HUES64 (cell line): ENCODE measurements around the gene CNPY3.

Experiments used
- H3K27ac ChIP-seq: 2 replicates; pipeline ENCODE4 v1.7.0; 2013; ENCODE audit warnings: low read depth, low read length, inconsistent platforms
- H3K27me3 ChIP-seq: 2 replicates; pipeline ENCODE4 v1.6.1; 2013; ENCODE audit warnings: mild to moderate bottlenecking, low read length; ENCODE audit not compliant: insufficient read depth
- H3K36me3 ChIP-seq: 2 replicates; pipeline ENCODE4 v1.6.1; 2013; ENCODE audit warnings: mild to moderate bottlenecking, low read length; ENCODE audit not compliant: insufficient read depth
- H3K4me1 ChIP-seq: 2 replicates; pipeline ENCODE4 v1.6.1; 2013; ENCODE audit warnings: mild to moderate bottlenecking, low read length, moderate library complexity; ENCODE audit not compliant: insufficient read depth
- H3K4me3 ChIP-seq: 2 replicates; pipeline ENCODE4 v1.5.1; 2013; ENCODE audit warnings: mild to moderate bottlenecking, low read length, moderate library complexity
- H3K9ac ChIP-seq: 2 replicates; pipeline ENCODE4 v1.6.1; 2013; ENCODE audit warnings: mild to moderate bottlenecking, low read depth, low read length
- H3K9me3 ChIP-seq: 2 replicates; pipeline ENCODE4 v1.6.1; 2013; ENCODE audit warnings: low read depth, low read length; ENCODE audit not compliant: insufficient read depth
- WGBS: fragments of 150-250, 120-280 bp; methylation state at CpG from one replicate; pipeline ENCODE4 v1.1.7; 2013; ENCODE audit warnings: missing lambda C conversion rate; 5-methylcytosine and 5-hydroxymethylcytosine counted together

Gene CNPY3

GRCh38 chr6:42962096-42962495 lies 32.8 kb downstream of the CNPY3 start:
- Histone ChIP-seq H3K9me3 (no peaks in the 10 kb centered on the region), H3K4me3 (no peak overlapping the region), H3K9ac (no peak overlapping the region), H3K4me1 (no peaks in the 10 kb centered on the region; the same call in 1 of the 2 replicates), H3K27me3 (peaks cover 30% of the 10 kb centered on the region), H3K36me3 (no peaks in the 10 kb centered on the region), H3K27ac (no peak overlapping the region)
- WGBS, result 89% methylated on average over 12 of the region's 12 CpGs

- Histone ChIP-seq H3K9me3 (no peaks in the 10 kb centered on the region), H3K27me3 (peaks cover 30% of the 10 kb centered on the region), H3K36me3 (no peaks in the 10 kb centered on the region), H3K9ac (no peak overlapping the region), H3K4me1 (no peaks in the 10 kb centered on the region; the same call in 1 of the 2 replicates), H3K27ac (no peak overlapping the region), H3K4me3 (no peak overlapping the region)
- 91% methylated on average over 12 of the region's 13 CpGs for WGBS
Observed at GRCh38 chr6:42962502-42963178, 33.4 kb downstream of the CNPY3 start.

GRCh38 chr6:42963179-42963854 lies 34.0 kb downstream of the CNPY3 start:
- H3K9me3 ChIP-seq, result no peaks in the 10 kb centered on the region
- H3K4me3 ChIP-seq, result no peak overlapping the region
- H3K4me1 ChIP-seq, result no peaks in the 10 kb centered on the region; the same call in 1 of the 2 replicates
- no peak overlapping the region for H3K9ac ChIP-seq
- H3K27ac ChIP-seq, result no peak overlapping the region
- H3K36me3 ChIP-seq, result no peaks in the 10 kb centered on the region
- peaks cover 30% of the 10 kb centered on the region for H3K27me3 ChIP-seq
- 83% methylated on average over 12 of the region's 12 CpGs for WGBS

GRCh38 chr6:42963855-42964605 lies 34.8 kb downstream of the CNPY3 start:
- no peak overlapping the region for H3K9ac ChIP-seq
- no peaks in the 10 kb centered on the region; the same call in 1 of the 2 replicates for H3K4me1 ChIP-seq

GRCh38 chr6:42966571-42966970 lies 37.3 kb downstream of the CNPY3 start:
- Histone ChIP-seq H3K4me1 (no peaks in the 10 kb centered on the region; the same call in 1 of the 2 replicates), H3K4me3 (no peak overlapping the region), H3K27ac (no peak overlapping the region), H3K36me3 (no peaks in the 10 kb centered on the region), H3K27me3 (peaks cover 3% of the 10 kb centered on the region; the same call in 1 of the 2 replicates), H3K9ac (no peak overlapping the region), H3K9me3 (no peaks in the 10 kb centered on the region)
- WGBS, result 91% methylated on average over 7 of the region's 7 CpGs

More at GRCh38 chr6:42963855-42964605, 34.8 kb downstream of the CNPY3 start:
- Histone ChIP-seq H3K9me3 (no peaks in the 10 kb centered on the region), H3K27me3 (peaks cover 26% of the 10 kb centered on the region), H3K36me3 (no peaks in the 10 kb centered on the region), H3K4me3 (no peak overlapping the region), H3K27ac (no peak overlapping the region)
- 75% methylated on average over 9 of the region's 9 CpGs for WGBS

- WGBS, result 93% methylated on average over 11 of the region's 11 CpGs
- H3K36me3 ChIP-seq, result no peaks in the 10 kb centered on the region
Observed at GRCh38 chr6:42967228-42967627, 37.9 kb downstream of the CNPY3 start.

GRCh38 chr6:42968126-42968701 lies 38.9 kb downstream of the CNPY3 start:
- Histone ChIP-seq H3K4me1 (no peaks in the 10 kb centered on the region; the same call in 1 of the 2 replicates), H3K27ac (no peak overlapping the region), H3K9ac (no peak overlapping the region), H3K9me3 (no peaks in the 10 kb centered on the region), H3K4me3 (no peak overlapping the region), H3K27me3 (no peaks in the 10 kb centered on the region), H3K36me3 (no peaks in the 10 kb centered on the region)
- WGBS, result 94% methylated on average over 12 of the region's 12 CpGs

More at GRCh38 chr6:42967228-42967627, 37.9 kb downstream of the CNPY3 start:
- Histone ChIP-seq H3K4me3 (no peak overlapping the region), H3K27ac (no peak overlapping the region), H3K9me3 (no peaks in the 10 kb centered on the region), H3K27me3 (no peaks in the 10 kb centered on the region), H3K4me1 (no peaks in the 10 kb centered on the region; the same call in 1 of the 2 replicates), H3K9ac (no peak overlapping the region)

- no peaks in the 10 kb centered on the region; the same call in 1 of the 2 replicates for H3K4me1 ChIP-seq
- H3K36me3 ChIP-seq, result no peaks in the 10 kb centered on the region
- H3K9me3 ChIP-seq, result no peaks in the 10 kb centered on the region
- H3K27me3 ChIP-seq, result no peaks in the 10 kb centered on the region
- no peak overlapping the region for H3K4me3 ChIP-seq
- no peak overlapping the region for H3K9ac ChIP-seq
- H3K27ac ChIP-seq, result no peak overlapping the region
- 92% methylated on average over 4 of the region's 4 CpGs for WGBS
Observed at GRCh38 chr6:42968783-42969182, 39.5 kb downstream of the CNPY3 start.

- no peak overlapping the region for H3K27ac ChIP-seq
- no peak overlapping the region for H3K4me3 ChIP-seq
- no peaks in the 10 kb centered on the region; the same call in 1 of the 2 replicates for H3K4me1 ChIP-seq
- H3K36me3 ChIP-seq, result no peaks in the 10 kb centered on the region
- no peaks in the 10 kb centered on the region for H3K9me3 ChIP-seq
- 82% methylated on average over 2 of the region's 2 CpGs for WGBS
- no peaks in the 10 kb centered on the region for H3K27me3 ChIP-seq
- no peak overlapping the region for H3K9ac ChIP-seq
Observed at GRCh38 chr6:42969431-42969830, 40.2 kb downstream of the CNPY3 start.

- Histone ChIP-seq H3K4me3 (no peak overlapping the region), H3K9ac (no peak overlapping the region), H3K9me3 (no peaks in the 10 kb centered on the region), H3K4me1 (no peaks in the 10 kb centered on the region; the same call in 1 of the 2 replicates), H3K27me3 (no peaks in the 10 kb centered on the region), H3K36me3 (no peaks in the 10 kb centered on the region), H3K27ac (no peak overlapping the region)
- 88% methylated on average over 4 of the region's 4 CpGs for whole genome bisulfite sequencing
Observed at GRCh38 chr6:42969934-42970333, 40.7 kb downstream of the CNPY3 start.
